ENCODE data around the gene MYH16. TPM values are rescaled to one million over a fixed set of nuclear protein-coding genes. Genes with fewer than 3 reads are reported as not detected.
"Not testable (repeated sequence)": the region's sequence is repeated elsewhere in the genome, so short reads cannot be mapped to it uniquely, and the experiment has no call there.

MYH16 gene
- total RNA-seq, 1 experiment from 2014 or later = 2.8 TPM

DNA sequence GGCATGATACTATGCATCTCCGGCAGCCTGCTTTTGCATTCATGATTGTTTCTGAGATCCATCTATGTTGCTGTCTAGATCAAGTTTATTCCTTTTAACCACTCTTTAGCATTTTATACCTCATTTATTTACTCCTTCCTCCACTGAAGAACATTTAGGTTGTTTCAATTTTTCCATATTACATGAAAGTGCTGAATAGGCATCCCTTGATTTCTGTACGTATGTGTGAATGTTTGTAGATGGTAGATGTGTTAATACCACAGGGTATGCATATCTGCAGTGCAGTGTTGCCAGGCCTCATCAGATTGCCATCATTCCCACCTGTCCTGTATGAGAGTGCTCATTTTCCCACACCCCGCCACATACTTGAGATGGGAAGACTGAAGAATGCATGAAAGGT, 67.0 kb downstream of the MYH16 start:
- no peaks in the 10 kb centered on the region for H4K20me1 ChIP-seq (ENCODE audit: low read length)
- ATAC-seq = no peak
- CTCF ChIA-PET = no interaction called here

DNA sequence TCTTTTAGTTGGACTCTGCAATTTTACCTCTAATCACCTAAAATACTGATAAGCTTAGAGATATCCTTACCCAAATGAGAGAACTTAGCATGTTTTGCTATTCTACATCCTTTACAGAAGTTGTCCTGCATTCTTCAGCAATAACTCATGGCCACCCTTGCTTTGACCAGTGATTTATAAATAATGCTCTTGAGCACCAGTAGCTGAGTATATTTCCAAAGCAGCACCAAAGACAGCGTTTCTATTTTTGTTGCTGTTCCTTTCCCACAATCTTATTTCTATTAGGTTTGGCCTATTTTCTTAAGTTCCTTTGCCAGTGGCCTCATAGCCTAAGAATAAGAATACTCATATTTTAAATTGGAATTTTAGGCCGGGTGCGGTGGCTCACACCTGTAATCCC, 68.0 kb downstream of the MYH16 start:
- POLR2A ChIA-PET (ENCODE audit: unreplicated experiment) = no interaction called here
- ATAC-seq (no peak), DNase-seq (no peak)
- CTCF ChIA-PET = no interaction called here
- Histone ChIP-seq H3K4me1 (ENCODE audit: insufficient read depth, low read length) (no peaks in the 10 kb centered on the region), H2AFZ (ENCODE audit: low read length) (no peak overlapping the region), H3K27me3 (ENCODE audit: low read length) (no peaks in the 10 kb centered on the region), H3K79me2 (ENCODE audit: low read length) (peaks cover 5% of the 10 kb centered on the region; the same call in 1 of the 2 replicates), H3K4me3 (ENCODE audit: low read length) (no peak overlapping the region), H3K36me3 (ENCODE audit: low read depth, low read length) (peaks cover 60% of the 10 kb centered on the region), H4K20me1 (ENCODE audit: low read length) (no peaks in the 10 kb centered on the region), H3K9ac (ENCODE audit: low read length) (no peak overlapping the region), H3K4me2 (ENCODE audit: low read length) (no peak overlapping the region), H3K9me3 (ENCODE audit: low read length) (no peaks in the 10 kb centered on the region), H3F3A (ENCODE audit: low read length, unreplicated experiment) (no peaks in the 10 kb centered on the region), H3K9me2 (replicated peaks; ENCODE audit: low read length) (no peaks in the 10 kb centered on the region), H3K27ac (ENCODE audit: low read length) (no peak overlapping the region)
- no peak for TF ChIP-seq EZH2phosphoT487 (IDR thresholded peaks at IDR 0.05; ENCODE audit: borderline replicate concordance, low read length)
- no TSS peak for BruUV-seq (replicated peaks)
- intact Hi-C loops (cut with micrococcal nuclease) = no loop called here

More for the DNA sequence above, 67.0 kb downstream of the MYH16 start:
- TF ChIP-seq EZH2 (IDR thresholded peaks at IDR 0.05; ENCODE audit: low read length, unreplicated experiment) (no peak), EZH2phosphoT487 (IDR thresholded peaks at IDR 0.05; ENCODE audit: borderline replicate concordance, low read length) (no peak)
- TF ChIP-seq, protein P1, sequence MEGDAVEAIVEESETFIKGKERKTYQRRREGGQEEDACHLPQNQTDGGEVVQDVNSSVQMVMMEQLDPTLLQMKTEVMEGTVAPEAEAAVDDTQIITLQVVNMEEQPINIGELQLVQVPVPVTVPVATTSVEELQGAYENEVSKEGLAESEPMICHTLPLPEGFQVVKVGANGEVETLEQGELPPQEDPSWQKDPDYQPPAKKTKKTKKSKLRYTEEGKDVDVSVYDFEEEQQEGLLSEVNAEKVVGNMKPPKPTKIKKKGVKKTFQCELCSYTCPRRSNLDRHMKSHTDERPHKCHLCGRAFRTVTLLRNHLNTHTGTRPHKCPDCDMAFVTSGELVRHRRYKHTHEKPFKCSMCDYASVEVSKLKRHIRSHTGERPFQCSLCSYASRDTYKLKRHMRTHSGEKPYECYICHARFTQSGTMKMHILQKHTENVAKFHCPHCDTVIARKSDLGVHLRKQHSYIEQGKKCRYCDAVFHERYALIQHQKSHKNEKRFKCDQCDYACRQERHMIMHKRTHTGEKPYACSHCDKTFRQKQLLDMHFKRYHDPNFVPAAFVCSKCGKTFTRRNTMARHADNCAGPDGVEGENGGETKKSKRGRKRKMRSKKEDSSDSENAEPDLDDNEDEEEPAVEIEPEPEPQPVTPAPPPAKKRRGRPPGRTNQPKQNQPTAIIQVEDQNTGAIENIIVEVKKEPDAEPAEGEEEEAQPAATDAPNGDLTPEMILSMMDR (conservative IDR thresholded peaks at IDR 0.05; ENCODE audit: low read depth, low read length) = no peak
- H3K79me2 ChIP-seq (ENCODE audit: low read length) = peaks cover 10% of the 10 kb centered on the region; the same call in 1 of the 2 replicates
- TSS peak; percentile 2 for BruUV-seq (replicated peaks)
- H3K4me1 ChIP-seq (ENCODE audit: insufficient read depth, low read length) = no peaks in the 10 kb centered on the region
- POLR2A ChIA-PET (ENCODE audit: unreplicated experiment) = no interaction called here
- no peak for DNase-seq
- no peaks in the 10 kb centered on the region for H3F3A ChIP-seq (ENCODE audit: low read length, unreplicated experiment)
- no peak overlapping the region for H3K4me3 ChIP-seq (ENCODE audit: low read length)
- no peaks in the 10 kb centered on the region for H3K27me3 ChIP-seq (ENCODE audit: low read length)
- H3K9me3 ChIP-seq (ENCODE audit: low read length) = no peaks in the 10 kb centered on the region
- peaks cover 57% of the 10 kb centered on the region for H3K36me3 ChIP-seq (ENCODE audit: low read depth, low read length)
- intact Hi-C loops (cut with micrococcal nuclease) = no loop called here
- H2AFZ ChIP-seq (ENCODE audit: low read length) = no peak overlapping the region
- no peak overlapping the region for H3K4me2 ChIP-seq (ENCODE audit: low read length)
- H3K27ac ChIP-seq (ENCODE audit: low read length) = no peak overlapping the region
- H3K9me2 ChIP-seq (replicated peaks; ENCODE audit: low read length) = no peaks in the 10 kb centered on the region
- H3K9ac ChIP-seq (ENCODE audit: low read length) = no peak overlapping the region

DNA sequence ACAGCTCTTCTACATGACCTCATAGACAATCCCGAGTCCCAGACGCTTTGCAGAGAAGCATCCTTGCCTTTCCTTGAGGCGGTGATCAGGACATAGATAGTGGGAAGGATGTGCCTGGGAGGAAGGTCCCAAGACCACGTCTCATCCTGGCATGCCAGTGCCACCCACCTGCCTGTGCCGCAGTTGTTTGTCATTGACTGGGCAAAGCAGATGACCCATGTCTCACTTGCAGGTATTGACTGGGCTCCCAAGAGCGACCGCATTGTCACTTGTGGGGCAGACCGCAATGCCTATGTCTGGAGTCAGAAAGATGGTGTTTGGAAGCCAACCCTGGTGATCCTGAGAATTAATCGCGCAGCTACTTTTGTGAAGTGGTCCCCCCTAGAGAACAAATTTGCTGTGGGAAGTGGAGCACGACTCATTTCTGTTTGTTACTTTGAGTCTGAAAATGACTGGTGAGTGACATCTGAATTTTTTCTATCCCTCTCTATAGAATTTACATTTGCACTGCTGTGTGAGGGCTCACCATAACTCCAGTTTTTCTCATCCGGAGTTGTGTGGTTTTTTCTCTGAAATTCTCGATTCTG, 71.5 kb downstream of the MYH16 start:
- Histone ChIP-seq H3K9ac (ENCODE audit: low read length) (no peak overlapping the region), H3K79me2 (ENCODE audit: low read length) (no peaks in the 10 kb centered on the region), H3K36me3 (ENCODE audit: low read depth, low read length) (peaks cover 45% of the 10 kb centered on the region), H3K27me3 (ENCODE audit: low read length) (no peaks in the 10 kb centered on the region), H3F3A (ENCODE audit: low read length, unreplicated experiment) (no peaks in the 10 kb centered on the region), H3K4me1 (ENCODE audit: insufficient read depth, low read length) (no peaks in the 10 kb centered on the region), H2AFZ (ENCODE audit: low read length) (no peak overlapping the region), H3K27ac (ENCODE audit: low read length) (no peak overlapping the region), H3K4me2 (ENCODE audit: low read length) (no peak overlapping the region), H4K20me1 (ENCODE audit: low read length) (no peaks in the 10 kb centered on the region), H3K9me3 (ENCODE audit: low read length) (no peaks in the 10 kb centered on the region), H3K4me3 (ENCODE audit: low read length) (no peak overlapping the region), H3K9me2 (replicated peaks; ENCODE audit: low read length) (no peaks in the 10 kb centered on the region)
- BruUV-seq (replicated peaks) = no TSS peak
- intact Hi-C loops (cut with micrococcal nuclease) = no loop called here
- TF ChIP-seq, protein P1 (conservative IDR thresholded peaks at IDR 0.05; ENCODE audit: low read depth, low read length) = no peak
- TF ChIP-seq EZH2phosphoT487 (IDR thresholded peaks at IDR 0.05; ENCODE audit: borderline replicate concordance, low read length) = no peak
- TF ChIP-seq EZH2 (IDR thresholded peaks at IDR 0.05; ENCODE audit: low read length, unreplicated experiment) = no peak
- ChIA-PET POLR2A (ENCODE audit: unreplicated experiment) (no interaction called here), CTCF (no interaction called here)
- ATAC-seq (no peak), DNase-seq (no peak)

DNA sequence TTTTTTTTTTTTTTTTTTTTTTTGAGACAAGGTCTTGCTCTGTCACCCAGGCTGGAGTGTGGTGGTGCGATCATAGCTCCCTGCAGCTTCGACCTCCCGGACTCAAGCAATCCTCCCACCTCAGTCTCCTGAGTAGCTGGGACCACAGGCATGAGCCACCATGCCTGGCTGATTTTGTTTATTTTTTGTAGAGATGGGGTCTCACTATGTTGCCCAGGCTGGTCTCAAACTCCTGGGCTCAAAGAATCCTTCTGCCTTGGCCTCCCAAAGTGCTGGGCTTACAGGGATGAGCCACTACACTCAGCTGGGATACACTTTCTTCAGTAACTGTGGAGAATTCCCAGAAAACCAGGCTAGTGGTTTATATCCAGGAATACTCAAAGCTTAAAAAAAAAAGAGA, 78.0 kb downstream of the MYH16 start:
- POLR2A ChIA-PET (ENCODE audit: unreplicated experiment) = interaction anchor here (0.6 kb wide), 1 partner anchor 256 kb away, joined by 4 read pairs; no protein-coding TSS in a partner anchor
- H4K20me1 ChIP-seq (ENCODE audit: low read length); H3K4me3 ChIP-seq (ENCODE audit: low read length); DNase-seq; BruUV-seq (replicated peaks); H3F3A ChIP-seq (ENCODE audit: low read length, unreplicated experiment); H3K9ac ChIP-seq (ENCODE audit: low read length); H3K9me2 ChIP-seq (replicated peaks; ENCODE audit: low read length); H2AFZ ChIP-seq (ENCODE audit: low read length); H3K27ac ChIP-seq (ENCODE audit: low read length); H3K79me2 ChIP-seq (ENCODE audit: low read length); intact Hi-C loops (cut with micrococcal nuclease); CTCF ChIA-PET; H3K4me2 ChIP-seq (ENCODE audit: low read length); H3K27me3 ChIP-seq (ENCODE audit: low read length); H3K4me1 ChIP-seq (ENCODE audit: insufficient read depth, low read length); ATAC-seq; H3K9me3 ChIP-seq (ENCODE audit: low read length): not testable (repeated sequence)
- H3K36me3 ChIP-seq (ENCODE audit: low read depth, low read length) = peaks cover 25% of the 10 kb centered on the region
